HG03520 (cell line): ENCODE results near the gene RAMACL.
"Not testable (repeated sequence)": the region's sequence is repeated elsewhere in the genome, so short reads cannot be mapped to it uniquely, and the experiment has no call there.

Source experiments
- ATAC-seq: cut with Tn5 transposase; IDR thresholded peaks from one replicate; pipeline ENCODE4 v1.9.1; 2021; ENCODE audit warnings: mild to moderate bottlenecking, moderate library complexity; ENCODE audit not compliant: unreplicated experiment

Gene RAMACL

DNA sequence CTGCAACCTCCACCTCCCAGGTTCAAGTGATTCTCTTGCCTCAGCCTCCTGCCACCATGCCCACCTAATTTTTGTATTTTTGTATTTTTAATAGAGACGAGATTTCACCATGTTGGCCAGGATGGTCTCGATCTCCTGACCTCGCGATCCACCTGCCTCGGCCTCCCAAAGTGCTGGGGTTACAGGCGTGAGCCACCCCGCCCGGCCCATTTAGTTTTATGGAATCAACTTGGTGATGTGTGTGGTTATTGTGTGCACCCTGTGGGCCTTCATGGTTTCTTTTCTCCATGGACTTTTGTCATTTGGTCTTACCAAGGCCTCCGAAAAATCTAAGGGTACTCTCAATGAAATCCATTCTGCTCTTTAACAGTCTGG lies 47.5 kb downstream of the RAMACL start:
- ATAC-seq = not testable (repeated sequence)

DNA sequence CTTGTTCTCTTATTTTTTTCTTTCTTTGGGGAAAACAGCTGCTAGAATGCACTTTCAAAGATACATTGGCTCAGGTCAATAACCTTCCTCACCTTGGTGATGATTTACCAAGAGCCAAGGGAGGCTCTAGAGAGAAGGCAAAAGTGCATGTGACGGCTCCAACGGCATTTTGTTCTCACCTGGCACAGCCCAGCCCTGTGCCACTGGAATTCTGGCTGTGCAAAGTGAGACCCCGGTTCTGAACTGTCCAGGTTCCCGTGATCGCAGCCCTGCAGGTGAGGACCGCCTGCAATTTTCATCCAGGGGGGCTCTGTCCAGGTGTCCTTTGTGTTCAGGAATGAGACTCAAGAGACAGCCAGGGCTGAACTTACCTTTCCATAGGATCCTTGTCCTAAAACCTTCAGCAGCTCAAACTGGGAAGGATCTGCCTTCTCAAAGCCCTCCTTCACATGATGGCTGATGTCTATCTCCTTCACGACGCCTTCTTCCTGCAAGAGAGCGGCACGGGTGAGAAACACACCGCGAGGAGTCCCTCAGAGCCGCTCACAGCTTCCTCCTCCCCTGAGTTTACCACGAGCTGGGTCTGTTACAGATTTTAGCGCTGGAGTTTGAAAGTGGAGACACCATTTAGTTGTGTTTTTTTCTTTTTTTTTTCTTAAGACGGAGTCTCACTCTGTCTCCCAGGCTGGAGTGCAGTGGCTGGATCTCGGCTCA lies 48.0 kb downstream of the RAMACL start:
- no peak for ATAC-seq

- no peak for ATAC-seq
Measured at GRCh38 chr6:166534658-166535406, 51.6 kb downstream of the RAMACL start.

GRCh38 chr6:166533205-166533824 lies 53.2 kb downstream of the RAMACL start:
- ATAC-seq = no peak
